CD4-positive, alpha-beta T cell (primary cell): ENCODE data around the gene JARID2. TPM values are rescaled to one million over a fixed set of nuclear protein-coding genes. Genes with fewer than 3 reads are reported as not detected.

Experiments used
- ATAC-seq: fragments of 200-7000 bp; cut with Tn5 transposase; one replicate; pipeline ENCODE4 v1.10.0; 2022; ENCODE audit warnings: mild to moderate bottlenecking; ENCODE audit not compliant: poor library complexity
- CTCF ChIA-PET: fragments of 350-600 bp; sonication (Branson Sonifier 250); formaldehyde crosslinking; loops from one replicate; lab custom pipeline; 2021; ENCODE audit warnings: antibody characterized with exemption, inconsistent platforms; lab: Charles Lee
- POLR2A ChIA-PET: fragments of 350-600 bp; sonication (Branson Sonifier 250); formaldehyde crosslinking; loops from one replicate; lab custom pipeline; 2021; ENCODE audit warnings: antibody characterized with exemption, inconsistent platforms; lab: Charles Lee
- DNase-seq, 14 experiments: peaks; one replicate each; pipeline ENCODE4 v3.0.0-alpha.2; 2013 to 2020; ENCODE audit warnings: mixed read lengths in 2 of 14
- H3K27ac ChIP-seq, 2 donors: one replicate each; pipeline versions ENCODE4 v1.5.1 to v1.7.0; 2013; ENCODE audit warnings: low read length in 2 of 2, low read depth in 1 of 2, mild to moderate bottlenecking in 1 of 2
- H3K27me3 ChIP-seq, 2 experiments: 1 replicate in 1 of 2; 2 replicates in 1 of 2; pipeline versions ENCODE4 v1.6.1 to v1.7.0; 2013; ENCODE audit warnings: low read length in 2 of 2, control low read depth in 1 of 2, mild to moderate bottlenecking in 1 of 2, moderate library complexity in 1 of 2; ENCODE audit not compliant: insufficient read depth in 2 of 2, control insufficient read depth in 1 of 2
- H3K36me3 ChIP-seq: one replicate; pipeline ENCODE4 v1.6.1; 2013; ENCODE audit warnings: low read length, control low read depth; ENCODE audit not compliant: insufficient read depth
- H3K4me1 ChIP-seq: one replicate; pipeline ENCODE4 v1.6.1; 2013; ENCODE audit warnings: low read length, control low read depth; ENCODE audit not compliant: insufficient read depth
- H3K4me3 ChIP-seq: one replicate; pipeline ENCODE4 v1.5.1; 2013; ENCODE audit warnings: mild to moderate bottlenecking, low read length, moderate library complexity
- H3K9me3 ChIP-seq, 2 experiments: 1 replicate in 1 of 2; 2 replicates in 1 of 2; pipeline versions ENCODE4 v1.6.1 to v1.7.0; 2013; ENCODE audit warnings: low read length in 2 of 2, mild to moderate bottlenecking in 2 of 2, control low read depth in 1 of 2, moderate library complexity in 1 of 2; ENCODE audit not compliant: control insufficient read depth in 1 of 2, insufficient read depth in 1 of 2
- H3K27ac Mint-ChIP-seq: one replicate; pipeline ENCODE4 v1.8.0; 2020; ENCODE audit warnings: mixed read lengths
- H3K27me3 Mint-ChIP-seq: one replicate; pipeline ENCODE4 v1.8.0; 2021; ENCODE audit warnings: mixed read lengths
- H3K36me3 Mint-ChIP-seq: one replicate; pipeline ENCODE4 v1.8.0; 2021; ENCODE audit warnings: low read depth, mixed read lengths
- H3K4me1 Mint-ChIP-seq: one replicate; pipeline ENCODE4 v1.8.0; 2021; ENCODE audit warnings: low read depth, mixed read lengths
- H3K4me3 Mint-ChIP-seq: one replicate; pipeline ENCODE4 v1.8.0; 2020; ENCODE audit warnings: mild to moderate bottlenecking, mixed read lengths
- H3K9me3 Mint-ChIP-seq: one replicate; pipeline ENCODE4 v1.8.0; 2020; ENCODE audit warnings: mixed read lengths
- intact Hi-C, 2 experiments: fragments of 100-400 bp; cut with DNase I in 1 of 2; cut with micrococcal nuclease in 1 of 2; formaldehyde crosslinking; loops; one replicate each; pipeline versions ENCODE4 v1.15.1 to v1.9.0; 2023 to 2025; cut with DNase I, micrococcal nuclease
- total RNA-seq, 174 experiments: library from RNA in 2 of 174; stranded (reverse) in 2 of 174; gene quantifications; one replicate each; pipeline ENCODE4 v1.2.3 and lab custom pipeline; 2021 to 2026
- TF ChIP-seq, protein P1 (sequence below): fragments of 200-600 bp; IDR thresholded peaks from one replicate; pipeline ENCODE4 v1.8.0; 2022; ENCODE audit warnings: antibody characterized with exemption, mild to moderate bottlenecking

The JARID2 gene
- total RNA-seq, 2 experiments from 2014 or later: 32.0 to 33.0 TPM

DNA sequence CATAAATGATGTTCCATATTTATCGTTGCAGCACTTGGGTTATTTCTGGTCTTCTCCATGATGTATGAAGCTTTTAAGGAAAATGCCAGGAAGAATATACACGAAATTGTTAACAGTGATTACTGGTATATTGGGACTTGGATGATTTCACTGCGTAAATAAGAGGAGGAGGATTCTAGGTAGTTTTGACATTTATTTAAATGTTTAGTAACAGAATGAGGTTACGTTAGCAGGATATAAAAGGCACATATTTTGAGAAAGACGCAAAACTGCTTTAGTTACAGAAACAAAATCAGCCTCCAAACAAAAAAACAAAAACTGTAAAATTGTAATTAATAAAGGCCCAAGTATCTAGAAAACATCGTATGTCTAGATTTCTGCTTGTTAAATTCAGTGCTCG is 147.7 kb downstream of the JARID2 start:
- peaks cover 54% of the 10 kb centered on the region for H3K4me1 Mint-ChIP-seq
- CTCF ChIA-PET: interaction anchor here (1.2 kb wide), 1 partner anchor 10 kb away, joined by 3 read pairs; no protein-coding TSS in a partner anchor

DNA sequence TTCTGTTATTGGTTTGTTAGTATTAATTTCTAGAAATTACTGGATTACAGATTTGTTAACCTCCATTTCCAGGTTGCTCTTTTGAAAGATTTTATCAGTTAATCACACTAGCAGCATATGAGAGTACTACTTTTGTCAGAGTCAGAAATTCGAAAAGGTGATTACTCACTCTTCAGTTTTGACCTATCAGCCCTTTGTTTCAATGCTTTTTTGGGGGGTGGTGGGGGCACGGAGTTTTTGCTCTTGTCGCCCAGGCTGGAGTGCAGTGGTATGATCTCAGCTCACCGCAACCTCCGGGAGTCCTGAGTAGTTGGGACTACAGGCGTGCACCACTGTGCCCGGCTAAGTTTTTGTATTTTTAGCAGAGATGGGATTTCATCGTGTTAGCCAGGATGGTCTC is 149.2 kb downstream of the JARID2 start:
- Histone ChIP-seq H3K4me1 (peaks cover 26% of the 10 kb centered on the region), H3K27ac (no peak overlapping the region), H3K9me3 (no peaks in the 10 kb centered on the region), H3K4me3 (no peak overlapping the region), H3K27me3 (no peaks in the 10 kb centered on the region), H3K36me3 (peaks cover 3% of the 10 kb centered on the region)
- H3K4me3 Mint-ChIP-seq: no peak overlapping the region
- CTCF ChIA-PET: interaction anchor here (0.6 to 1.0 kb wide), 2 partner anchors 18 to 1955 kb away, joined by 3 to 5 read pairs; no protein-coding TSS in a partner anchor
- POLR2A ChIA-PET: no interaction called here
- TF ChIP-seq, protein P1, sequence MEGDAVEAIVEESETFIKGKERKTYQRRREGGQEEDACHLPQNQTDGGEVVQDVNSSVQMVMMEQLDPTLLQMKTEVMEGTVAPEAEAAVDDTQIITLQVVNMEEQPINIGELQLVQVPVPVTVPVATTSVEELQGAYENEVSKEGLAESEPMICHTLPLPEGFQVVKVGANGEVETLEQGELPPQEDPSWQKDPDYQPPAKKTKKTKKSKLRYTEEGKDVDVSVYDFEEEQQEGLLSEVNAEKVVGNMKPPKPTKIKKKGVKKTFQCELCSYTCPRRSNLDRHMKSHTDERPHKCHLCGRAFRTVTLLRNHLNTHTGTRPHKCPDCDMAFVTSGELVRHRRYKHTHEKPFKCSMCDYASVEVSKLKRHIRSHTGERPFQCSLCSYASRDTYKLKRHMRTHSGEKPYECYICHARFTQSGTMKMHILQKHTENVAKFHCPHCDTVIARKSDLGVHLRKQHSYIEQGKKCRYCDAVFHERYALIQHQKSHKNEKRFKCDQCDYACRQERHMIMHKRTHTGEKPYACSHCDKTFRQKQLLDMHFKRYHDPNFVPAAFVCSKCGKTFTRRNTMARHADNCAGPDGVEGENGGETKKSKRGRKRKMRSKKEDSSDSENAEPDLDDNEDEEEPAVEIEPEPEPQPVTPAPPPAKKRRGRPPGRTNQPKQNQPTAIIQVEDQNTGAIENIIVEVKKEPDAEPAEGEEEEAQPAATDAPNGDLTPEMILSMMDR: no peak
- H3K9me3 Mint-ChIP-seq: no peaks in the 10 kb centered on the region
- no peaks in the 10 kb centered on the region for H3K27me3 Mint-ChIP-seq
- intact Hi-C loops: no loop called here
- no peak overlapping the region for H3K27ac Mint-ChIP-seq
- peaks cover 54% of the 10 kb centered on the region for H3K4me1 Mint-ChIP-seq
- DNase-seq (no peak), ATAC-seq (no peak)
- no peaks in the 10 kb centered on the region for H3K36me3 Mint-ChIP-seq

More for the DNA sequence above, 147.7 kb downstream of the JARID2 start:
- no peak for ATAC-seq
- no peaks in the 10 kb centered on the region for H3K9me3 Mint-ChIP-seq
- no peak overlapping the region for H3K4me3 ChIP-seq
- intact Hi-C loops: no loop called here
- no peaks in the 10 kb centered on the region for H3K9me3 ChIP-seq
- TF ChIP-seq, protein P1: no peak
- no peaks in the 10 kb centered on the region for H3K27me3 ChIP-seq
- no peaks in the 10 kb centered on the region for H3K27me3 Mint-ChIP-seq
- no peak overlapping the region for H3K27ac Mint-ChIP-seq
- peaks cover 3% of the 10 kb centered on the region for H3K36me3 ChIP-seq
- no peaks in the 10 kb centered on the region for H3K36me3 Mint-ChIP-seq
- H3K27ac ChIP-seq: no peak overlapping the region
- H3K4me1 ChIP-seq: peaks cover 27% of the 10 kb centered on the region
- POLR2A ChIA-PET: no interaction called here
- no peak overlapping the region for H3K4me3 Mint-ChIP-seq
- no peak for DNase-seq

DNA sequence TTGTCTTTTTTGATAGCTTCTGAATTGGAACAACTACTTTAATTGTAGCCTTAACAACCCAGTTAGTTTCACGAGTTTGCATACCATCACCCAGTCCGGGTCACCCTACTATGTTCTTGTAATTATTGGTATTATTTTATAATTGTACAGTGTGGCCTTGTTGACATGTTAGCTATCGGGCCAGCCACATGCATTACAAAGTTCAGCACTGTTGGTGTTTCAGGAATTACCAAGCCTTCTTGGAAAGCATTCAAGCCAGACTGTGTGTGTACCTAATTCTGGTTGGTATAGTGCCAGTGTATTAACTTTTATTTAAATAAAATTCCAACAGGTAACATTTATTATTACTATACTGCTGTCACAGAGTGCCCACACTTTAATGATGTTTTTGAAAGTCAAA is 150.9 kb downstream of the JARID2 start:
- Histone ChIP-seq H3K36me3 (no peaks in the 10 kb centered on the region), H3K4me3 (no peak overlapping the region), H3K27me3 (no peaks in the 10 kb centered on the region), H3K4me1 (peaks cover 24% of the 10 kb centered on the region), H3K27ac (no peak overlapping the region), H3K9me3 (no peaks in the 10 kb centered on the region)
- DNase-seq (no peak), ATAC-seq (no peak)
- H3K27ac Mint-ChIP-seq: no peak overlapping the region
- peaks cover 56% of the 10 kb centered on the region for H3K4me1 Mint-ChIP-seq
- ChIA-PET POLR2A (no interaction called here), CTCF (interaction anchor here (1.2 kb wide), 1 partner anchor 60 kb away, joined by 3 read pairs; no protein-coding TSS in a partner anchor)
- TF ChIP-seq, protein P1: no peak
- H3K36me3 Mint-ChIP-seq: no peaks in the 10 kb centered on the region
- intact Hi-C loops: no loop called here
- no peak overlapping the region for H3K4me3 Mint-ChIP-seq
- H3K27me3 Mint-ChIP-seq: no peaks in the 10 kb centered on the region
- H3K9me3 Mint-ChIP-seq: no peaks in the 10 kb centered on the region
